ENCODE results near the gene CMC2.

The CMC2 gene

DNA sequence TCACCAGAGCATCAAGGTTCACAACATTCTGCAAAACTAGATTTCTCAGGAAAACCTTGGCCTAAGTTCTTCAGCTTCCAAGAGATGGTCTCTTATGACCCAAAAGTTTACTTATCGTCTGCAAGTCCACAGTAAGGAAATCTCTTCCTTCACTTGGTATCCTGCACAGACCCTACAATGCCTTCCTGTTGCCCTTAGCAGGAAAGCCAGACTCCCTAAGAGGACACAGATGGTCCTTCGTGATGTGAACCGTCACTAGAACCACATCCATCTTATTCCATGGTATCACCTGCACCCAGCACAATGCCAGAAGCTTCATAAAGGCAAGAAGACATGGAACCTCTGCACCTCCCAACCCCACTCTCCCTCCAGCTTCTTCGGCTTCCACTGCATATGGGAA is 34.1 kb downstream of the CMC2 start:
- DNase-seq (ENCODE audit: low spot score) = no peak

DNA sequence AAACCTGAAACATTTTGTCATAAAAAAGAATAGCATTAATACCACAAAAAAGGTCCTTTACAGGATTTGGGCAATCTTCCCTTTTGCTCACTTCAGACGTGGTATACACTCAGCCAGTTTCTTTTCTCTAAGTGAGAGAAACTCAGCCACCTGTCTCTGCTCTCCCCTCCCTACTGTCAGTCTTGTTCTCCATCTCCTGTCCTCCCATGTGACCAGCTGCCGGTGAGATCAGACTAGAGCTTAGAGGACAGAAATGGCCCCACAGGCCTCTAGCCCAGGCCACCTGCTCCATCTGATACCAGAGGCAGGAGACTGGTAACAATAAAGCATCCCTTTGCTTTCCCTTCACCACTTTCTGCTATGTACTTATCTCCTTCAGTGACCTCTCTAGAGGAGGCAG is 34.9 kb downstream of the CMC2 start:
- no peak for DNase-seq (ENCODE audit: low spot score)

- DNase-seq (ENCODE audit: low spot score) = no peak
These were observed 37.6 kb downstream of the CMC2 start for GRCh38 chr16:80969114-80969484.

DNA sequence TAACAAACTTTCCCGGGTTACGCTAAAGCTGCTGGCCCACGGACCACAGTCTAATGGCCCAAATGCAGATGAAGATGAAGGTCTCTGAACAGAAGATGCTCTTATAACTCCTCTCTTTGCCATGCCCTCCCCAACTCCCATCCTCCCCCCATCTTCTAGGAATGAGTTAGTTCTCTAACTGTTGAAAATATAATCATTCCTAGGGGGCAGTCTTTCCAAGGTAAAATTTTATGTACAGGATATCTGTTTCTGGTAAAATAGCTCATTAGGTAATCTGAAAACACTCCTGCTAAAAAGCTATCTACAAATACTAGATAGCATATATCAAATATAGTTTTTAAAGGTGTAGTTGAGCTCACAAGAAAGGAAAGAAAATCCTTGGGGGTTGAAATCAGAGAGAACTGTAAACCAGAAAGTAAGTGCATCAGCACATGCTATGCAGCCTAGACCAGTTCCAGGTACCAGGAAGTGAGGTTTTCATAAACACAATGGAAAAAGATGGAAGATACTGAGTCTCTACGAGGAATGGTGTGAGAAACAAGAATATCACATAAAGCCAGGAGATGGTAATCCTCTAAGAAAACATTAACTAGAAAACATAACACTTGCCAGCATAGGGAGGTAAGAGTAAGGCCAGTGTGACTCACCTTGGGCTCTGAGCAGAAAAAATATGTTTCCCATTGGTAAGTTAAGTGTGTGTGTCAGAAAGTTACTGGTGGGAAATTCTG is 38.1 kb downstream of the CMC2 start:
- DNase-seq (ENCODE audit: low spot score) = peak; percentile 54

DNA sequence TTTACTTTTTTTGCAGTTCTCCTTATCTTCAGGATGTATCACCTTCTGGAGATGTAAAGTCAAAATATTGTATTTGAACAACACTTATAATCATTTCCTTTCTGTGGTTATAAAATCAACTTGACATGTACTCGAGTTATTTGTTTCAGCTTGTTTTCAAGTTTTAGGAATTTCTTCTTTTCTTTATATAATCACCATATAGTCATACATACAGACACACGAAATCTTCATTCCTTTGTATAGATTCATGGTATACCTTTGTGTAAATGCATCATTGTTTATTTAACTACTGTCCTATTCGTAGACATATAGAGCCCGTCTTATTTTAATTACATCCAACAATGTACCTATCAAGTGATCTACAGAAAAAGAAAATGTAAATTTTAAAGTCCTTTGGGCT is 40.1 kb downstream of the CMC2 start:
- no peak for DNase-seq (ENCODE audit: low spot score)

GRCh38 chr16:80964351-80964750 is 42.3 kb downstream of the CMC2 start:
- no peak for DNase-seq (ENCODE audit: low spot score)

DNA sequence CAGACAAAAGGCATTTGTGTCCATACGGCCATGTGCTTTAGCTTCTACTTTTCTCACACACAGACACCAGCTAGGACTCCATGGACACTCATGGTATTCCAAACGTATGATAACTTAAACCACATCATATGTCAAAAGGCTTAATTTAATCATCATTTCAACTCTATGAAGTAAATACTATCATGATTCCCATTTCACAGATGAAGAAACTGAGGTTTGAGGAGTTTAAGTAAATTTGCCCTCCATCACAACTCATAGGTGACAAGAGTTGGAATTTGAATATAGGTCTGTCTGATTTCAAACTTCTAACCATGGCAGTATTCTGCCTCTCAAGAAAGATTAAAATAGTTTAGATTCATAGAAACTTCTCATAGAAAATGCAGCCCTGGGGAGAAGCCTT is 43.8 kb downstream of the CMC2 start:
- no peak for DNase-seq (ENCODE audit: low spot score)

GRCh38 chr16:80958284-80958683 is 48.4 kb downstream of the CMC2 start:
- DNase-seq (ENCODE audit: low spot score) = no peak

GRCh38 chr16:80954985-80955384 is 51.7 kb downstream of the CMC2 start:
- DNase-seq (ENCODE audit: low spot score) = no peak

DNA sequence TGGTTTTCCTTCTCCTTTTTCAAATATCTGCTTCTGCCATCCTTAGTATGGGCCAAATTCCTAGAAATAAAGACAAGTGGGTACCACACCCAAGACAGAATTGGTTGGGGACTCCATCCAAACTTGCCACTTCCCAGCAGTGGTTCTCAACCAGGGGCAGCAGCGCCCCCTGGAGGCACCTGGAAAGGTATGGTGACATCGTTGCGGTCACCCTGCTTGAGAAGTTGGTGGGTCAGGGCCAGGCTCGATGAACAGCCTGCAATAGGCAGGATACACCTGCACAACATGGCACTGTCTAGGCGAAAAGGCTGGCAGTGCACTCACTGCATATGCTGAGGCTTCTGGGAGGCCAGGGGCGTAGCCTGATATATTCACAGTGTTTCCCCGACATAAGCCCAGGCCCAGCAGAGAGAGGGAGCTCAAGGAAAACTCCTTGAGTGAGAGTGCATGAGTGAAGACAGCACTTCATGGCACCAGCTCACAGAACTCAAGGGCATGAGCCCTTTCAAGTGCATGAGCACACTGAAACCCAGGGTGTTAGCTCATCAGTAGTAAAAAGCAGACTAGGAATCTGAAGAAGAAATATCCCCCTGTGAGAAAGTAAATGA is 57.7 kb downstream of the CMC2 start:
- DNase-seq (ENCODE audit: low spot score) = no peak

- no peak for DNase-seq (ENCODE audit: low spot score)
These were observed 58.7 kb downstream of the CMC2 start for GRCh38 chr16:80947708-80948625.

- DNase-seq (ENCODE audit: low spot score) = no peak
These were observed 59.4 kb downstream of the CMC2 start for GRCh38 chr16:80947239-80947638.

DNA sequence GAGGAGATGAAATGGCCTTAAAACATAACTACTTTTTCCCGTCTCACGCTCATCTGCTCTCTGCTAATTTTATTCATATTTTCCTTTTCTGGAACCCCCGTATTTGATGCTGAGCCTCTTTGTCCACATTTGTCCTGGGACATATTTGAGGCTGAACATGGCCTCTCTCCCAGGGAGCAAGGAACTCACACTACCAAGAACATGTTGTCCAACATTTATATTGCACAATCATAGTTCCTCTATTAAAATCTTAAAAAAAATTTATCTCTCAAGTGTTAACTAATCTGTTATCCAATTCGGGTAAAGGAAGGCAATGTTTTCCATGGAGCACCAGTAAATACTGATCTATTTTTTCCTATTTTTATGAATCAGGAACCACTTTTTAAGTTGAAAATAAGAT is 60.2 kb downstream of the CMC2 start:
- DNase-seq (ENCODE audit: low spot score) = no peak

DNA sequence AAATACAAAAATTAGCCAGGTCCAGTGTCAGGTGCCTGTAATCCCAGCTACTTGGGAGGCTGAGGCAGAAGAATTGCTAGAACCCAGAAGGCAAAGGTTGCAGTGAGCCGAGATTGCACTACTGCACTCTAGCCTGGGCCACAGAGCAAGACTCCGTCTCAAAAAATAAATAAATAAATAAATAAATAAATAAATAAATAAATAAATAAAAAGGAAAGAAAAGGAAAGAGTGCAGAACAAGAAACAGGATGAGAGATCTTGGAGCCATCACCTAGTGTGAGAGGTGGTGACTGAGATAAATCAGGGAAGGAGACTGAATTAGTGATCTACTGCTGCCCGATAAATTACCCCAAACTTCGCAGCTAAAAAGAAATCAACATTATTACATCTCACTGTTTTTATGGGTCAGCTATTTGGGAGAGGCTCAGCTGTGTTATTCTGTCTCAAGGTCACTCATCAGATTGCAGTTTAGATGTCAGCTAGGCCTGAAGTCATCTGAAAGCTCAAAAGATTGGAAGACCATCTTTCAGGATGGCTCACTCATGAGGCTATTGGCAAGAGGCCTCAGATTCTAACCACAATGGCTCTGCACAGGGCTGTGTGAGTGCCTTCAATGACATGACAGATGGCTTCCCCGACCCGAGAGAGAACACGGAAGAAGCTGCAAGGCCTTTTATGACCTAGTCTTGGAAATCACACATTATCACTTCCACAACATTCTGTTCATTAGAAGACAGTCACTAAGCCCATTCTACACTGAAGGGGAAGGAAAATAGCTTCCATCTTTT is 66.4 kb downstream of the CMC2 start:
- DNase-seq (ENCODE audit: low spot score) = no peak

- DNase-seq (ENCODE audit: low spot score) = no peak
These were observed 67.8 kb downstream of the CMC2 start for GRCh38 chr16:80938879-80939260.

- no peak for DNase-seq (ENCODE audit: low spot score)
These were observed 68.4 kb downstream of the CMC2 start for GRCh38 chr16:80938004-80938878.

DNA sequence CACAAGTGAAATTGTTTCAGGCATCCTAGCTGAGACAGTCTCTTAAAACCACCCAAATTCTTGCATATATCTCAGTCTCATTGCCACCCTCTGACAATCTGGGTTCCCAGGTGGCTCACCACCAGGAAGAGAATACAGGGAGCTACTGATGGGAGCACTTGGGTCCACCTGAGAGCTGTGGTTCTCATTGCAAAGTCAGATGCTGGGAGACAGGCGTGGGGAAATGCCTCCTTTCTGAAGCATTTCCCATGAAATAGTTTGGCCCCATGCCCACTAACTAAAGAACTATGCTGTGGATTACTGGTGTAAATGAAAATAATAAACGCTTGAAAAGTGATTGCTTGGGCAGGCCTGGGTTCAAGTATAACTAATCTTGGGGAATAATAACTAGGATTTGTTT is 70.3 kb downstream of the CMC2 start:
- DNase-seq (ENCODE audit: low spot score) = no peak

- DNase-seq (ENCODE audit: low spot score) = no peak
These were observed 71.0 kb downstream of the CMC2 start for GRCh38 chr16:80935691-80936090.

DNA sequence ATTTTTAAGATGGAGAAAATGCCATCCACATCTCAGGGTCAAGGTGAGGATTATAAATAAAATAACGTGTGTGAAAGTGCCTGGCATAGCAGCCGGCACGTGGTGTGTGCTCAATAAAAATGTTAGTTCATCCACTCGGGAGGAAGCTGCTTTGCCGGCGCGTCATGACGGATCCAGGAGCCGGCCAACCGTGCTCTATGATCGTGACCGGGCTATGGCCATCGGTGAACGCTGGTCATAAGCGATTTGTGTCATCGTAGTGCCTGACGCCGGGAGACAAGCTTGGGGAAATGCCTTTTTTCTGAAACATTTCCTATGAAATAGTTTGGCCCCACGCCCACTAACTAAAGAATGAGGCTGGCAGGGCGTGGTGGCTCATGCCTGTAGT is 74.0 kb downstream of the CMC2 start:
- DNase-seq (ENCODE audit: low spot score) = no peak

DNA sequence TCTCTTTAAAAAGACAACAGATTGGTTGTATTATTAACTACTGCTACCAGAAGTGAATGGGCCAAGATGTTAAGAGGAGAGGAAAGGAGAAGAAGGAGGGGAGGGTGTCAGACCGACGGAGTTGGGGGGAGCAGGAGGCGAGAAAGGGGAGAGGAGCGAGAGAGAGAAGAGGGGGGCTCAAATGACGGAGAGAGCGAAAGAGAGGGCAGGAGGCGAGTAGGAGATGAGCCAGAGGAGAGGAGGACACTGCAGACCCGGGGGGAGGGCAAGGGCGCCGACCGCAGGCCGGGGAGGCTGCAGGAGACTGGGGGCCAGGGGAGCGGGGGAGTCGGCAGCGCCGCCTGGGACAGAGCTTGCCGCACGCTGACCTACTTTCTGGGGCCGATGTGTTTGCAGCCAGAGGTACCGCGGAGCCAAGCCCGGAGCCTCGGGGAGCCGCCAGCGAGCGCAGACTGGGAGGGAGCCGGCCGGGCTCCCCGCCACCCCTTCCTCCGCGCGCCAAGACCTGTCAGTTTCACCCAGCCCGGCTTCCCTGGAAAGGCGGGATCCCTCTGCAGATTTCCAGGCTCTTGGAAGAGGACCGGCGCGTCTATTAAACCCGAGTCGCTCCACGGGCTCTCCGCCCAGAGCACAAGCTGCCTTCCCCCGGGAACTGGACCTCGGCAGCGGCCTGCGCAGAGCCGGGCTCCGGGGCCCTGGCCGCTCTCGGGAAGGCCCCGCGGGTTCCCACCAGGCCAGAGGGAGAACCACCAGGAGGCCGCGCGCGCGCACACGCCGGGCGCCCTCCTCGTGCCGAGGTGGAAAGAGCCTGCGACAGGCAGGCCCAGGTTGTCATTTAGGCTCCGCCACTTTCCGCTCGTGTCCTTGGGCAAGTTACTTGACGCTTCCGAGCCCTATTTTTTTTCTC is 74.6 kb downstream of the CMC2 start:
- no peak for DNase-seq (ENCODE audit: low spot score)
